ENCODE results near the gene MYO1E. TPM values are rescaled to one million over a fixed set of nuclear protein-coding genes. Genes with fewer than 3 reads are reported as not detected.

The MYO1E gene
- total and polyA plus RNA-seq, 8 donors, result 31.4 to 101 (median 39.9) TPM

DNA sequence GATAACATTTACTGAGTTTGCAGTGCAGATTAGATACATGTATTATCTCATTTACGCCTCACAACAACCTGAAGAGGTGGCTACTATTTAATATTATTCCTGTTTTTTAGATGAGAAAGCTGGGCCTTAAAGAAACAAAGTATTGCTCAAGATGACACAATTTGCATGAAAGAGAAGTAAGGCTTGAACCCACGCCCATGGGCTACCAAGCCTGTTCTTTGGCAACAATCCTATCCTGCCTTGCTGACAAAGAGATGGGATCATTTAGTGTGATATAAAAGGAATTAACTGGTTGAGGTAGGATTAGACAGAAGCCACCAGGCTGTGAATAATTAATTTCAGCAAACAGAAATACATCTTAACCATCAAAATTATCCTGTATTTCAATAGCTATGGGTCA, 175.2 kb downstream of the MYO1E start:
- peaks cover 0 to 44% of the 10 kb centered on the region in 2 donors for H3K36me3 ChIP-seq
- TF ChIP-seq, protein P1, sequence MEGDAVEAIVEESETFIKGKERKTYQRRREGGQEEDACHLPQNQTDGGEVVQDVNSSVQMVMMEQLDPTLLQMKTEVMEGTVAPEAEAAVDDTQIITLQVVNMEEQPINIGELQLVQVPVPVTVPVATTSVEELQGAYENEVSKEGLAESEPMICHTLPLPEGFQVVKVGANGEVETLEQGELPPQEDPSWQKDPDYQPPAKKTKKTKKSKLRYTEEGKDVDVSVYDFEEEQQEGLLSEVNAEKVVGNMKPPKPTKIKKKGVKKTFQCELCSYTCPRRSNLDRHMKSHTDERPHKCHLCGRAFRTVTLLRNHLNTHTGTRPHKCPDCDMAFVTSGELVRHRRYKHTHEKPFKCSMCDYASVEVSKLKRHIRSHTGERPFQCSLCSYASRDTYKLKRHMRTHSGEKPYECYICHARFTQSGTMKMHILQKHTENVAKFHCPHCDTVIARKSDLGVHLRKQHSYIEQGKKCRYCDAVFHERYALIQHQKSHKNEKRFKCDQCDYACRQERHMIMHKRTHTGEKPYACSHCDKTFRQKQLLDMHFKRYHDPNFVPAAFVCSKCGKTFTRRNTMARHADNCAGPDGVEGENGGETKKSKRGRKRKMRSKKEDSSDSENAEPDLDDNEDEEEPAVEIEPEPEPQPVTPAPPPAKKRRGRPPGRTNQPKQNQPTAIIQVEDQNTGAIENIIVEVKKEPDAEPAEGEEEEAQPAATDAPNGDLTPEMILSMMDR (IDR thresholded peaks at IDR 0.05), result no peak
- no peaks in the 10 kb centered on the region for H3K4me1 ChIP-seq
- intact Hi-C loops (cut with DNase I), result no loop called here
- H3K27me3 ChIP-seq, result no peaks in the 10 kb centered on the region
- no peak overlapping the region for H3K4me3 ChIP-seq
- ATAC-seq (no peak), DNase-seq (no peak)
- H3K27ac ChIP-seq, result no peak overlapping the region
- H3K9me3 ChIP-seq, result no peaks in the 10 kb centered on the region

DNA sequence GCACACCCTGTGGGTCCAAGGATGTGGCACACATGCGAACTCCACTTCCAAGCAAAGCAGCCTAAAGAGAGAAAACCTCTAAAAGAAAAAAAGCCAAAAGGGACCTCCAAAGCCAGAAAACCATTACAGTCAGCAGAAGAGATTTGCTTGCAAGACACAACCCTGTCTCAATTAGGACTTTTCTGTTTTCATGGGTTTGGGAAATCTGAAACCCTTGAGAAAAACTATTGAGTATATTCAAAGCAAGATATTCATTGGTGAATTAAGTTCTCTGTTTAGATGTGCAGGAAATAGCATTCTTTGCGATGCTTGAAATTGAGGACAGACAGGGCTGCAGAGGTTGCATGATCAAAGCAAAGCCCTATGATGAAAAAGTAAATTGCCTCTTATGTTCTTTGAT, 176.3 kb downstream of the MYO1E start:
- Histone ChIP-seq H3K27me3 (no peaks in the 10 kb centered on the region), H3K36me3 (peaks cover 0 to 44% of the 10 kb centered on the region in 2 donors), H3K9me3 (no peaks in the 10 kb centered on the region), H3K27ac (no peak overlapping the region), H3K4me3 (no peak overlapping the region), H3K4me1 (no peaks in the 10 kb centered on the region)
- ATAC-seq (no peak), DNase-seq (no peak)
- TF ChIP-seq, protein P1 (IDR thresholded peaks at IDR 0.05), result no peak
- intact Hi-C loops (cut with DNase I), result no loop called here

DNA sequence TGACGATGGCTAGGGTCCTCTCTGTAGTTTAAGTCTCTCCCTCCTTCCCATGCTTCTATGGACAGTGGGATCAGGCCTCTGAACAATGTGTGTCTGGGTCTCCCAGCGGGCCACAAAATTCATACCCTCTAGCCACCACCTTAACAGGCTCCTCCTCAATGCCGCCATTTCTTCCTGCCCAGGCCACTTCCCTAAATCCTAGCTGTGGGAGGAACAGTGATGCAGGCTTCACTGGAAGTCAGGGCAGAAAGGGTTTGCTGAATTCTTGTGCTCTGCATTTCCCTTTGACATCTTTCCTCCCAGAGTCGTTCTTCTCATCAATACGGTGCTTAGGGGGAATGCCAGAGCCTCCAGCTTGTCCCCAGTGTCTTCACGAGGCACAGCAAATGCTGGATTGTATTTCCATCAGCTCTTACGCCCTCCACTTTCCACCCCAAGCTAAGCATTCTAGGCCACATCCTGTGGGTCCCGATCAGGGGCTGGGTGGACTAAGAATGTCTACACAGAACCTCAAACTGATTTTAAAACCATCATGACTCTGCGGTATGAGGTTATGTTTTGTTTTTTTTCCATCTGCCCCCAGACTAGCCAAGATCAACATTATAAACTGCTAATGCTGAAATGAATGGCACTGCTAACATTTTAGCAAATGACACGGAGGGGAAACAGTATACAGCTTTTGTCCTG, 177.9 kb downstream of the MYO1E start:
- no peak overlapping the region for H3K4me3 ChIP-seq
- no peaks in the 10 kb centered on the region for H3K4me1 ChIP-seq
- no peaks in the 10 kb centered on the region for H3K27me3 ChIP-seq
- H3K36me3 ChIP-seq, result peaks cover 0 to 46% of the 10 kb centered on the region in 2 donors
- no peaks in the 10 kb centered on the region for H3K9me3 ChIP-seq
- DNase-seq, result no peak
- H3K27ac ChIP-seq, result no peak overlapping the region
- intact Hi-C loops (cut with DNase I), result no loop called here
- no peak for ATAC-seq
- TF ChIP-seq, protein P1 (IDR thresholded peaks at IDR 0.05), result no peak

DNA sequence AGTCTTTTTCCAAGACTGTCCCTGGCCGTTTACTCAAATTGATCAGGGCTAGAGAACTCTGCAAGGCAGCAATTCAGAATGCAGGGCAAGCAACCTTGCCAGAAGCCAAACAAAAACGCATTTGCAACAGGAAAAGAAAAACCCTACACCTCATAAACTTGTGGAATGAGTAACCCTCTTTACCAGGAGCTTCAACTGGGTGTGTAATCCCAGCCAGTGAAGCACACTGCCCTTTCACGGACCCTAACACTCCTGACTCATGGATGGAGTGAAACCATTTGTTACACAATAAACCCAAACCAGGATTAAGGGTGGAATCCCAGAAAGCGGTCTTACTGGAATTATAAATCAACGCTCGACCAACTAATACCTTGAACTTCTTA, 180.8 kb downstream of the MYO1E start:
- intact Hi-C loops (cut with DNase I), result no loop called here
- no peak for DNase-seq
- peak; percentile 46 for ATAC-seq
- H3K36me3 ChIP-seq, result peaks cover 0 to 70% of the 10 kb centered on the region in 2 donors
- no peaks in the 10 kb centered on the region for H3K9me3 ChIP-seq
- no peak overlapping the region for H3K27ac ChIP-seq
- TF ChIP-seq, protein P1 (IDR thresholded peaks at IDR 0.05), result no peak
- no peaks in the 10 kb centered on the region for H3K27me3 ChIP-seq
- H3K4me1 ChIP-seq, result no peaks in the 10 kb centered on the region
- H3K4me3 ChIP-seq, result no peak overlapping the region

- no peak overlapping the region for H3K27ac ChIP-seq
- no peak for DNase-seq
- no peaks in the 10 kb centered on the region for H3K27me3 ChIP-seq
- H3K4me3 ChIP-seq, result no peak overlapping the region
- H3K4me1 ChIP-seq, result no peaks in the 10 kb centered on the region
- TF ChIP-seq, protein P1 (IDR thresholded peaks at IDR 0.05), result no peak
- H3K36me3 ChIP-seq, result peaks cover 0 to 67% of the 10 kb centered on the region in 2 donors
- H3K9me3 ChIP-seq, result no peaks in the 10 kb centered on the region
- no peak for ATAC-seq
- intact Hi-C loops (cut with DNase I), result no loop called here
Observed at GRCh38 chr15:59190291-59190690, 182.4 kb downstream of the MYO1E start.

All from left lung (tissue), 10 donors.